Upper lobe of left lung (tissue), 6 donors: ENCODE data around the gene SORL1. TPM values are rescaled to one million over a fixed set of nuclear protein-coding genes. Genes with fewer than 3 reads are reported as not detected.

Experiments
- ATAC-seq, 2 donors: fragments of 200-7000 bp; cut with Tn5 transposase; one replicate each; pipeline ENCODE4 v1.9.1; 2022; ENCODE audit warnings: mild to moderate bottlenecking in 2 of 2, moderate library complexity in 2 of 2; ENCODE audit not compliant: low FRiP score in 2 of 2
- DNase-seq, 2 donors: peaks; one replicate each; pipeline ENCODE4 v3.0.0-alpha.2; 2019 to 2020
- H3K27ac ChIP-seq, 4 donors: fragments of 200-600 bp; sonication (generic); one replicate each; pipeline ENCODE4 v1.5.1; 2016 to 2019
- H3K27me3 ChIP-seq, 4 donors: fragments of 200-600 bp; sonication (generic); one replicate each; pipeline ENCODE4 v1.5.1; 2017 to 2019
- H3K36me3 ChIP-seq, 4 donors: fragments of 200-600 bp; sonication (generic); one replicate each; pipeline ENCODE4 v1.5.1; 2016 to 2019
- H3K4me1 ChIP-seq, 4 donors: fragments of 200-600 bp; sonication (generic); one replicate each; pipeline ENCODE4 v1.5.1; 2018 to 2019
- H3K4me3 ChIP-seq, 4 donors: fragments of 200-600 bp; sonication (generic); one replicate each; pipeline ENCODE4 v1.5.1; 2017 to 2019; ENCODE audit warnings: mild to moderate bottlenecking in 2 of 4, moderate library complexity in 1 of 4
- H3K9me3 ChIP-seq, 4 donors: fragments of 200-600 bp; sonication (generic); one replicate each; pipeline ENCODE4 v1.5.1; 2018 to 2019
- EP300 ChIP-seq, 4 donors: sonication (generic); formaldehyde crosslinking; IDR thresholded peaks; one replicate each; pipeline ENCODE4 v1.5.1; 2017; ENCODE audit warnings: antibody characterized with exemption in 4 of 4, control low read depth in 2 of 4
- POLR2A ChIP-seq, 4 donors: fragments of 450-650 bp; IDR thresholded peaks; one replicate each; pipeline ENCODE4 v1.5.1; 2016 to 2017; ENCODE audit warnings: antibody characterized with exemption in 4 of 4, mild to moderate bottlenecking in 2 of 4
- POLR2AphosphoS5 ChIP-seq, 2 donors: sonication (generic); formaldehyde crosslinking; IDR thresholded peaks; one replicate each; pipeline ENCODE4 v1.5.1; 2017; ENCODE audit warnings: antibody characterized with exemption in 2 of 2
- WGBS, 2 donors: methylation state at CpG; one replicate each; pipeline ENCODE4 v1.1.5; 2017 to 2018; 5-methylcytosine and 5-hydroxymethylcytosine counted together
- total RNA-seq, 6 donors: library from RNA; depleted of rRNA in 4 of 6; stranded (reverse); fragments of >200 nt in 4 of 6; gene quantifications; one replicate each; pipeline versions ENCODE4 v1.1.0 to v1.2.1, GENCODE V29; 2016 to 2021
- TF ChIP-seq, protein P1 (sequence below), 6 experiments: fragments of 450-650 bp in 4 of 6; fragments of 200-600 bp in 2 of 6; sonication (generic) in 2 of 6; IDR thresholded peaks; one replicate each; pipeline ENCODE4 v1.5.1; 2016 to 2019; ENCODE audit warnings: antibody characterized with exemption in 6 of 6
- donor health status: DM: no; HTN: no; CAD: no; lungs with moderate emphysema.
- donor health status: DM: no; HTN: yes; CAD: no; lungs with severe emphysema.

The SORL1 gene
- total RNA-seq, 6 donors from 2014 or later: 33.3 to 85.9 (median 67.2) TPM

- no peaks in the 10 kb centered on the region for H3K27me3 ChIP-seq
- WGBS, 2 donors: 94 to 98% methylated on average over 6 of the region's 6 CpGs
- H3K4me1 ChIP-seq: no peaks in the 10 kb centered on the region
- H3K36me3 ChIP-seq: peaks cover 0 to 4% (median 0%) of the 10 kb centered on the region in 4 donors
- no peak overlapping the region for H3K4me3 ChIP-seq
- no peak for ATAC-seq
- TF ChIP-seq EP300 (IDR thresholded peaks at IDR 0.05) (no peak), POLR2A (IDR thresholded peaks at IDR 0.05) (no peak), POLR2AphosphoS5 (IDR thresholded peaks at IDR 0.05) (no peak)
- TF ChIP-seq, protein P1, sequence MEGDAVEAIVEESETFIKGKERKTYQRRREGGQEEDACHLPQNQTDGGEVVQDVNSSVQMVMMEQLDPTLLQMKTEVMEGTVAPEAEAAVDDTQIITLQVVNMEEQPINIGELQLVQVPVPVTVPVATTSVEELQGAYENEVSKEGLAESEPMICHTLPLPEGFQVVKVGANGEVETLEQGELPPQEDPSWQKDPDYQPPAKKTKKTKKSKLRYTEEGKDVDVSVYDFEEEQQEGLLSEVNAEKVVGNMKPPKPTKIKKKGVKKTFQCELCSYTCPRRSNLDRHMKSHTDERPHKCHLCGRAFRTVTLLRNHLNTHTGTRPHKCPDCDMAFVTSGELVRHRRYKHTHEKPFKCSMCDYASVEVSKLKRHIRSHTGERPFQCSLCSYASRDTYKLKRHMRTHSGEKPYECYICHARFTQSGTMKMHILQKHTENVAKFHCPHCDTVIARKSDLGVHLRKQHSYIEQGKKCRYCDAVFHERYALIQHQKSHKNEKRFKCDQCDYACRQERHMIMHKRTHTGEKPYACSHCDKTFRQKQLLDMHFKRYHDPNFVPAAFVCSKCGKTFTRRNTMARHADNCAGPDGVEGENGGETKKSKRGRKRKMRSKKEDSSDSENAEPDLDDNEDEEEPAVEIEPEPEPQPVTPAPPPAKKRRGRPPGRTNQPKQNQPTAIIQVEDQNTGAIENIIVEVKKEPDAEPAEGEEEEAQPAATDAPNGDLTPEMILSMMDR (IDR thresholded peaks at IDR 0.05): no peak
- H3K27ac ChIP-seq: no peak overlapping the region
- H3K9me3 ChIP-seq: no peaks in the 10 kb centered on the region
- DNase-seq: no peak
Observed at GRCh38 chr11:121536126-121536525, 84.0 kb downstream of the SORL1 start.

- H3K27me3 ChIP-seq: no peaks in the 10 kb centered on the region
- TF ChIP-seq EP300 (IDR thresholded peaks at IDR 0.05): no peak
- no peak for TF ChIP-seq POLR2A (IDR thresholded peaks at IDR 0.05)
- TF ChIP-seq, protein P1 (IDR thresholded peaks at IDR 0.05): no peak
- no peak for TF ChIP-seq POLR2AphosphoS5 (IDR thresholded peaks at IDR 0.05)
- no peak overlapping the region for H3K4me3 ChIP-seq
- ATAC-seq: no peak
- no peaks in the 10 kb centered on the region for H3K4me1 ChIP-seq
- DNase-seq: no peak
- H3K36me3 ChIP-seq: peaks cover 0 to under 1% (median 0%) of the 10 kb centered on the region in 4 donors
- WGBS, 2 donors: 83 to 86% methylated on average over 1 of the region's 1 CpG
- H3K9me3 ChIP-seq: no peaks in the 10 kb centered on the region
- H3K27ac ChIP-seq: no peak overlapping the region
Observed at GRCh38 chr11:121538054-121538453, 85.9 kb downstream of the SORL1 start.

GRCh38 chr11:121539000-121539399, 86.9 kb downstream of the SORL1 start:
- Histone ChIP-seq H3K9me3 (no peaks in the 10 kb centered on the region), H3K4me1 (no peaks in the 10 kb centered on the region), H3K4me3 (no peak overlapping the region), H3K27ac (no peak overlapping the region), H3K27me3 (no peaks in the 10 kb centered on the region), H3K36me3 (peaks cover 0 to 7% (median 5%) of the 10 kb centered on the region in 4 donors)
- TF ChIP-seq POLR2A (IDR thresholded peaks at IDR 0.05) (no peak), EP300 (IDR thresholded peaks at IDR 0.05) (no peak), POLR2AphosphoS5 (IDR thresholded peaks at IDR 0.05) (no peak)
- TF ChIP-seq, protein P1 (IDR thresholded peaks at IDR 0.05): no peak
- WGBS, 2 donors: 58 to 64% methylated on average over 5 of the region's 5 CpGs
- no peak for ATAC-seq
- no peak for DNase-seq

DNA sequence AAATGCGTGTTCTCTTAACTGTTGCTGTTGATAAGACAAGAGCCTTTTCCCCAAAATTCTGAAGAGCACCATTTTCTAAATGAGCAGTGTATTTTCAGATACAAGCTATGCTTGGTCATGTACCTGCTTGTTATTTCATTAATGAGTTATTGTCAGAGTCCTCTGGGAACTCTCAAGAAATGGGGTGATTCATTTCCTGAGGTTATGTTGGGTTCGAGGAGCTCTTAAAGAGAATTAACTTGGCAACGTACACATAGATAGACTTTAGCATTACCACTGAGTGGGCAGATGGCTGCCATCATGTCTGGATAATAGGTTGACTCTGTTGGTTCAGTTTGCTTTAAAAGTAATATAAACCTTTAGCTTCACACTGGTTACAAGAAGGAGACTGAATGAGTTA, 88.5 kb downstream of the SORL1 start:
- 52 to 68% methylated on average over 3 of the region's 3 CpGs for WGBS, 2 donors
- Histone ChIP-seq H3K27ac (no peak overlapping the region), H3K4me3 (no peak overlapping the region), H3K27me3 (no peaks in the 10 kb centered on the region), H3K36me3 (peaks cover 0 to 13% (median 6%) of the 10 kb centered on the region in 4 donors), H3K4me1 (no peaks in the 10 kb centered on the region), H3K9me3 (no peaks in the 10 kb centered on the region)
- ATAC-seq (no peak), DNase-seq (no peak)
- TF ChIP-seq POLR2A (IDR thresholded peaks at IDR 0.05): no peak
- TF ChIP-seq, protein P1 (IDR thresholded peaks at IDR 0.05): no peak
- no peak for TF ChIP-seq POLR2AphosphoS5 (IDR thresholded peaks at IDR 0.05)
- no peak for TF ChIP-seq EP300 (IDR thresholded peaks at IDR 0.05)

DNA sequence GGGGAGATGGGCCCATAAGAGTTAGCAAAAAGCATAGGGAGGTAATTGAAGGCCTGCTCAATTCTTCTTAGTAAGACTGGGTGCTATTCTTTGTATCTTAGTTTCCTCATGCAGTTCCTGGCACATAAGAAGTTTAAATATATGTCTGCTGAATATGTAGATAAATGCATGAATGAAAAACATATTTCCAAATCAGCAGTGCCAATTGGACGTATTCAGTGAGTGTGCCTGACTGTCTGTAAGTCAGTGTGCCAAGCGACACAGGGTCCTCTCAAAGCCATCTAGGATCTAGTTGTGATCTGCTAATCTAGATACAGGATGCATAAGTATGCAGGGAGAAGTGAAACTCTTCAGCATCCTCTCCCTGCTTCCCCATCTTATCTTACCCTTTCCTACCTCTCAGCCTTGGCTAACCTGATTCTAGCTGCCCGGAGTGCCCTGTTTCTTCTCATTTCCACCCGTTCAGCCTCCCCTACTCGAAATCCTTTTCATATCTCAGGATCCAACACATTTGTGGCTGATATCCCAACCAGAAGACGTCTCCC, 91.8 kb downstream of the SORL1 start:
- Histone ChIP-seq H3K27ac (no peak overlapping the region), H3K27me3 (no peaks in the 10 kb centered on the region), H3K9me3 (no peaks in the 10 kb centered on the region), H3K36me3 (peaks cover 0 to 22% (median 6%) of the 10 kb centered on the region in 4 donors), H3K4me3 (no peak overlapping the region), H3K4me1 (no peaks in the 10 kb centered on the region)
- TF ChIP-seq, protein P1 (IDR thresholded peaks at IDR 0.05): no peak
- no peak for TF ChIP-seq POLR2AphosphoS5 (IDR thresholded peaks at IDR 0.05)
- TF ChIP-seq POLR2A (IDR thresholded peaks at IDR 0.05): no peak
- TF ChIP-seq EP300 (IDR thresholded peaks at IDR 0.05): no peak
- no peak for ATAC-seq
- WGBS, 2 donors: 89 to 91% methylated on average over 6 of the region's 6 CpGs
- no peak for DNase-seq
